HG02885 (cell line): ENCODE data around the gene EPS8.

Experiments
- ATAC-seq: cut with Tn5 transposase; IDR thresholded peaks from one replicate; pipeline ENCODE4 v1.9.1; 2021; ENCODE audit warnings: mild to moderate bottlenecking; ENCODE audit not compliant: unreplicated experiment, poor library complexity

The EPS8 gene

DNA sequence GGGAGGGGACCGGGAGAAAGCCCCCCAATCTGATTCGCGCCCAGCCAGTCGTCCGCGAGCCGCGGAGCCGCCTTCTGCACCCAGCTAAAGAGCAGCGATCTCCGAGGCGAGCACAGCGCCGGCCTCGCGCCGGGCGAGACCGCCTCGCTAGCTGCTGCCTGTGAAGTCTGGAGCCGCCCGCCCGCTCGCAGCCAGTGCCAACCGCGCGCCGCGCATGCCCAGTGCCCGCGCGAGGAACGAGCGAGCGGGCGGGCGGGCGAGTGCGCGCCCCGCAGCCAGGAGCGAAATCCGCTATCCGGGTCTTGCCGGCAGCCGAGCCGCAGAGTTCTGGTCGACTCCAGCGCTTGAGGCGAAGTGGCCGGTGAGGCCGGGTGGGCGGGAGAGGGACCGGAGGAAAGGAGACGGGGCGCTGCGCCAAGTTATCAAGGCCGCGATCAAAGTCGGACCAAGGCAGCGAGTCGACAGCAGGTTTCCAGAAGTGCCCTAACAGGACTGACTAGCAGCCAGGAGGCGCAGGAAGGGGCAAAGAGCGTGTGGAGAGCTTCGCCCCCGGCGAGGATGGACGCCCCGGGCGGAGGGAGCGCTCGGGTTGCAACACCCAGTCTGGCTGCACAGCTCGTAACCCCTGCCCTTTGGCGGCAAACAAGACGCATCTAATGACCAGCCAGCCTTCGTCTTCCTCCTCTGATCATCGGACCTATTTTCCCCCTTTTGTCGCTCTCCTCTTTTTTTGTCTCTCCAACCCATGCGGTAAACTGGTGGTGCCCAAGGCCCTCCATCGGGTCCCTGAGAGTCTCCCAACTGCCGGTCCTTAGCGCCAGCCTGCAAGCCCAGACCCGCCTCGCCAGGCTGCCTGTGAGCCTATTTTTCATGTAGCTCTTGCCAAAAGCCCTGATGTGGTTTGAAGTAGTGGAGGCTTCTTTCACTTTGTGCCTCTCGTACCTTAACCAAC lies at the start of gene EPS8:
Gene EPS8, minus strand, starts transcription at position 169 of the 952 bp plus-strand sequence. CDS start 106,437 bp downstream, outside the sequence.
- peak; percentile 93 for ATAC-seq

GRCh38 chr12:15837141-15837790 lies 48.1 kb upstream of the EPS8 start:
- ATAC-seq: no peak

DNA sequence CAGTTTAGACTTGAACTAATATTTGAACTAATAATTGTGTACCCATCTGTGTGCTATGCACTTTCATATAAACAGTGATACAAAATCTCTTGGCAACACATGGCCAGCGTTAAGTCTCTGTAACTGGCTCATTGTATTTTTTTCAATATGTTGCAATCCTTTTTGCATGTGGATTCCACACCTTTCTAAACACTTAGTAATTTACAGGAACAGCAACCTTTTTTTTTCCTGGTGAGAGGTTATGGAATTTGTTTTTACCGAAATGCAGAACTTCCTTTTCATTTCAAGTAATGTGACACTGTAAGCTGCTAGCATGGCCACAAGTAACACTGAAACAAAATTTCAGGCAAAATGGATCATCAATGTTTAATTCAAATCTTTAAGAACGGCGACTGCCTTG lies 45.4 kb upstream of the EPS8 start:
- ATAC-seq: no peak

GRCh38 chr12:15831315-15831978 lies 42.3 kb upstream of the EPS8 start:
- no peak for ATAC-seq

DNA sequence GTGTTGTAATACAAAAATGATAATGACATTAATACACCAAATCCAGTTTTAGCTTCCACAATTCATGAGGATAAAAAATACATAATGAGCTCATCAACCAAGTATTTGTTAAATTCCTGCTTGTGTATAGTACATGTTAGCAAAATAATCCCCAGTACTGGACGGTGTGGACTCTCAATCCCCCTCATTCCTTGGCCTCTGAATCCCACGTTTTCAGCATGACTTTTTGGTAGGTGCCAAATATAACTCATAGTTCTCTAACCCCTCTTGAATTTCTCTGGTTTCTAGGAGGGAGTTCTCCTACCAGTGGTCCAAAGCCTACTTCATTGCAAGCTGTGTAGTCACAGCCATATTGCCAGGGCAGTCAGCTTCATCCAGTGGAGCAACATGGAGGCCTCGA lies 41.4 kb upstream of the EPS8 start:
- no peak for ATAC-seq

GRCh38 chr12:15829949-15830348 lies 40.8 kb upstream of the EPS8 start:
- ATAC-seq: no peak

- ATAC-seq: no peak
Measured at GRCh38 chr12:15829255-15829654, 40.1 kb upstream of the EPS8 start.

- no peak for ATAC-seq
Measured at GRCh38 chr12:15827136-15827535, 37.9 kb upstream of the EPS8 start.

GRCh38 chr12:15824516-15824915 lies 35.3 kb upstream of the EPS8 start:
- ATAC-seq: no peak

DNA sequence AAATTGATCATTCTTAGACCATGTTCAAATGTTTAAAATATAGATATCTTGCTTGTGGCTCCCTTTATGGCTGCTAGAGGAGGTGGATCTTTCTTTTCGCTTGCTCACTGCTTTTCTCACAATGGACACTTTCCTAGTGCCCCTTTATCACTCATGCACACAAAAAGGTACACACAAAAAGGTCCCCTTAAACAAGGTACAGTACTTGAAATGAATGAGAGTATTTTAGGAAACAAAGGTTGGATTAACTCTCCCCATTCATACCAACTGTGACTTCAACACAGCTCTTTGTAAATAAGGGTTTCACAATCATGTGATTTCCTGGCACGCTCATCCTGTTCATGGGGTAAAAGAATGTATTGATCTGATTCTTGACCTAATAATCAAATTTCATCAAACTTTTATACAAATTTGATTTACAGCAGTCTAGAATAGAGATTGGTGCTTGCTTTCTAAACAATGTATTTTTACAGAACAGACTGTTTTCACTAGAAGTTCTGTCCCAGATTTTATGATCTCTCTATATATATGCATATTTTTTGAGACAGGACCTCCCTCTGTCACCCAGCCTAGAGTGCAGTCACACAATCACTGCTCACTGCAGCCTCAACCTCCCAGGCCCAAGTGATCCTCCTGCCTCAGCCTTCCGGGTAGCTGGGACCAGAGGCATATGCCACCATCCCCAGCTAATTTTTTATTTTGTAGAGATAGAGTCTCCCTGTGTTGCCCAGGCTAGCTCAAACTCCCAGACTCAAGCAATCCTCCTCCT lies 34.4 kb upstream of the EPS8 start:
- ATAC-seq: no peak

- ATAC-seq: no peak
Measured at GRCh38 chr12:15819644-15820437, 30.7 kb upstream of the EPS8 start.

GRCh38 chr12:15818418-15818817 lies 29.2 kb upstream of the EPS8 start:
- ATAC-seq: no peak

DNA sequence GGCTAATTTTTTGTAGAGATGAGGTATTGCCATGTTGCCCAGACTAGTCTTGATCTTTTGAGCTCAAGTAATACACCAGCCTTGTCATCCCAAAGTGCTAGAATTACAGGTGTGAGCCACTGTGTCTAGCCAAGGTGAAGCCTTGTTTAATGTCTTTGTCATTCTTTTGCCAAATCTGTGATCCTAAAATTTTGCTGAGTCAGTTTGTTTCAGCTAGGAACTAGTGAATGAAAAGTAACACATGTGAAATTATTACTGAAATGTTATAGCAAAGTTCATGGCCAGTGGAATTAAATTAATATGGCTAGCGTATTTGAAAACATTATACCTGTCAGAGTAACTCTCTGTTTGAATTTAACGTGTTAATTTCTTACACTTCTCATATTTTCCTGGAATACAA lies 26.5 kb upstream of the EPS8 start:
- no peak for ATAC-seq

DNA sequence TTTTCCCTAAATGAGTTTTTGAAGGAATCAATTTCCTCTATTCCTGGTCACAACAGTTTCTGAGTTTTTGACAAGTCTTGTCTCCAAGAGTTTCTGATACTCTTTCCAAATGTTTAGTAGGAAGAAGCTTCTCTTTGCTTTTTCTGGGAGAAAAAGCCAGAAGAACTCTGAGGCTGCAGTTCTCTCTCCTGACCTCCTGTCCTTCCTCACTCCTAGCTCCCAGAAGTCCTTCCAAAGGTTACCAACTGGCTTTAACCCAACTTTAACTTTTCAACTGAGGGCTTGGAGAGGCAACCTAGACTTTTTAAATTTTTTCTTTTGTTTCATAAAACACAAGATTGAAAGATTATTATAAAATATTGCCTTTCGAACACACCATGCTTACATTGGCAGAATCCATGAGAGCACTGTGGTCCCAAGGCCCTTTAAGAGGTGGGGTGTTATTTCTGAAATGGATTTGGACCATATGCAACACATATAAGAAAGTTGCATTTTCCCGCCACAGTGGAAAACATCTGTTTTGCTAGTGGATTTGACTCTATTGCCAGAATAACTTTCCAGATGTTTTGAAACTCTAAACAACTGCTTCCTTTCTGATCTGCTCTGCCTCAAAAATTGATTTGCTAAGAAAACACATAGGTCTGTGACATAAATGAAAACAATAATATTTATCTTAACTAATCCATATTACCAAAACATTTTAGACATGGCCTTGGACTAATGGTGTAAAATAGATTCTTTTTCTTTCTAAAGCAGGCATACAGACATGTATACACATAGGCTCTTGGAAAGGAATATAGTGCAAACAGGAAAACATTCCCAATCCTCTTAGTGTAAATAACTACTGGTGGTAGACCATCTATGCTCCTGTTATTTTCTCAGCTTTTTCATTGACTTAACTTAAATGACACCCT lies 22.3 kb upstream of the EPS8 start:
- ATAC-seq: no peak

GRCh38 chr12:15808652-15809051 lies 19.5 kb upstream of the EPS8 start:
- no peak for ATAC-seq

DNA sequence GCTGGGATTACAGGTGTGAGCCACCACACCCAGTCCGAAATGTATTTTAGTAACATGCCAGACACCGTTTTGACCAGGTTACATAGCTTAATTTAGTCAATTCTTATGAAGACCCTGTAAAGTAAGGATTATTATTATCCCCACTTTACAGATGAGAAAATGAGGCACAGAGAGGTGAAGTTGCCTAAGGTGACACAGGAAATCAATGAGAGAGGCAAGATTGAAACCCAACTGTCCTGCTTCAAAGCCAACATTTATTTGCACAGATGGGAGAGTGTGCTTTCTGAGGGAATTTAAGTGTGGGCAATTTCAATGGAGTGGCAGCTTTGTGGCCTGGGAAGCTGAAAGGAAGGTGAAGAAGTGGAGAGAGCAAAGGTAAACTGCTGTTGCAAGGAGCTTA lies 19.1 kb upstream of the EPS8 start:
- no peak for ATAC-seq

DNA sequence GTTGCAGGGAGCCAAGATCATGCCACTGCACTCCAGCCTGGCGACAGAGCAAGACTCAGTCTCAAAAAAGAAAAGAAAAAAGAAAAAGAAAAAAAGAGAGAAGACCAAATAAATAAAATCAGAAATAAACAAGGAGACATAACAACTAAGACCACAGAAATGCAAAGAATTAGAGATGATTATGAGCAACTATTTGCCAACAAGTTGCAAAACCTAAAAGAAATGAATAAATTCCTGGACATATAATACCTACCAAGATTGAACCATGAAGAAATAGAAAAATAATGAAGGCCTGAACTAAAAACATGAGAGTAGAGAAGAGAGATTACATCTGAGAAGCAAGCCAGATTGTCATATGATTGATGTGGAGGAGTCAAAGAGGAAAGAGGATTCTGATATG lies 17.6 kb upstream of the EPS8 start:
- ATAC-seq: no peak
